GM18861 (cell line): ENCODE data around the gene GTF2I.
A peak's percentile ranks its signal among the peaks of the same experiment; 100 is the strongest.
"Not testable (repeated sequence)": the region's sequence is repeated elsewhere in the genome, so short reads cannot be mapped to it uniquely, and the experiment has no call there.

Experiments
- ATAC-seq: cut with Tn5 transposase; IDR thresholded peaks from one replicate; pipeline ENCODE4 v1.9.1; 2021; ENCODE audit not compliant: unreplicated experiment

GTF2I gene

DNA sequence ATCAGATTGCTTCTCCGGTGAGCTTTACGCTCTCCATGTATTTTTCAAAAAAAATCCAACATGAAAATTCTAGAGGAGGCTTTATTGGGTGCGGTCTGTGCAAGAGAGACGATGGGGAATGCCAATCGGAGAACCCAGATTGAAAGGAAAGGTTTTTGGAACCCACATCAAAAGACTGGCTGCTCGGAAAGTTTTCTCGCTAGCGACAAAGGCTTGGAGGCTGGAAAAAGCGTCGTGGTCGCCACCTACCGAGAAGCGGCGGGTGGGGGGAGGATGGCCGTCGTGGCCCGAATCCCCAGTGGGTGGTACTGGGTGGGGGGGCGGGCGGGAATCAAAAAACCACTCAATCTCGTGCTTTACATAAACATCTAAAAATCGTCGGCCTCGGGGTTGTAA is 1.1 kb upstream of the GTF2I start:
- ATAC-seq: no peak

GRCh38 chr7:74656837-74657691 is 454 bp upstream of the GTF2I start:
- peak; percentile 49 for ATAC-seq

DNA sequence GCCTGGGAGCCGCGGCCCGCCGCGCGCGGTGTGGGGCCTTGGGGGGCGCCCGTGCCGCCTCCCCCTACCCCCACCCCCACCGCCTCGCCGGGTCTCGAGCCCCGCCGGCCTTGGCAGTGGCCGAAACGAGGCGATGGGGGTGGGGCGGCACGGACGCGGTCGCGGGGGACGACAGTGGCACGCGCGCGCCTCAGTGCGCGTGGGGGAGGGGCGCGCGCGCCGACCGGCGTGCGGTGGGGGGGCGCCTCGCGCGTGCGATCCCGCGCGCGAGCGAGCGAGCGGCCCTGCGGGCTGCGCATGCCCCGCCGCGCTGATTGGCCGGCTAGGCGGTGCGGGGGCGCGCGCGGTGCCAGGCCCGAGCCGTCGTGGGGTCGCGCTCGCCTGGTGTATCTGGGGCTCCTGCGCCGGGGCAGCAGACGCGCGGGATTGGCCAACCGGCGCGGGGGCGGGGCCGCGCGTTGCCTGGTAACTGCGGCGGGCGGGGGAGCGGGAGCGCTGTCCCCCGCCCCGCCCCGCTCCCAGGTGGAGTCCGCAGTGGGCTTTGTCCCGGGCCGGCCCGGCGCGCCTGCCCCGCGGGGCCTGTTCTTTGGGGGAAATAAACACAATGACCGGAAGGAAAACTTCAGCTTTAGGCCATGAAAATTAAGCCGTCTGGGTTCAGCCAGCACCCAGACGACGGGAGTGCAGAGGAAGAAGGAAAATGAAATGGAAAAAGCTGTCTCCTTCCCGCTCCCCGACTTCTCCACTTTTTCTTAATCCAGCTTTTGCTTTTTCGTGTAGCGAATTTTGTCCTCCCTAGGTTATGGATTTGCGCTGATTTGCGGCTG is 873 bp downstream of the GTF2I start:
- peak; percentile 39 for ATAC-seq

GRCh38 chr7:74660202-74660601 is 2.7 kb downstream of the GTF2I start:
- ATAC-seq: not testable (repeated sequence)

DNA sequence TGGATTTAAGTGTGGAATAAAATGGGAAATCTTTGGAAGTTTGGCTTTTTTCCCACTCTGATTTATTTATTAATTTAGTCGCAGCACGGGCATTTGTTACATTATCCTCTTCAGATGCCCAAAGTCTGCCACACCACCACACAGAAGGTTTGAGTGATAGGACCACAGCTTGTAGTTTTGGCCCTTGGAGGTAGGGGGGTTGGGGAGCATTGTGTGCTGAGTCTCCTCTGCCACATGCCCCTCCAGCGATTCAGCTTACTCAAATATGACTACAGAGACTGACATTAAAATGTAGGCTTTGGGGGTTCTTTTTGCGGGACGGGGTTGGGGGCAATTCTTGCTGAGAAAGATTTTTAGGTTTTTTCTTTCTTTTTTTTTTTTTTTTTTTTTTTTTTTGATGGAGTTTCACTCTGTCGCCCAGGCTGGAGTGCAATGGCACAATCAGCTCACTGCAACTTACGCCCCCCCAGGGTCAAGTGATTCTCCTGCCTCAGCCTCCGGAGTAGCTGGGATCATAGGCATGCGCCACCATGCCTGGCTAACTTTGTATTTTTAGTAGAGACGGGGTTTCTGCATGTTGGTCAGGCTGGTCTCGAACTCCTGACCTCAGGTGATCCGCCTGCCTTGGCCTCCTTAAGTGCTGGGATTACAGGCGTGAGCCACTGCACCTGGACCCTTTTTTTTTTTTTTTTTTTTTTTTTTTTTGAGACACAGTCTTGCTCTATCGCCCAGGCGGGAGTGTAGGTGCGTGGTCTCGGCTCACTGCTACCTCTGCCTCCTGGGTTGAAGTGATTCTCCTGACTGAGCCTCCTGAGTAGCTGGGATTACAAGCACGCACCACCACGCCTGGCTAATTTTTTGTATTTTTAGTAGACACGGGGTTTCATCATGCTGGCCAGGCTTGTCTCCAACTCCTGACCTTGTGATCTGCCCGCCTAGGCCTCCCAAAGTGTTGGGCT is 4.6 kb downstream of the GTF2I start:
- not testable (repeated sequence) for ATAC-seq

- no peak for ATAC-seq
Measured at GRCh38 chr7:74665296-74665938, 7.9 kb downstream of the GTF2I start.

DNA sequence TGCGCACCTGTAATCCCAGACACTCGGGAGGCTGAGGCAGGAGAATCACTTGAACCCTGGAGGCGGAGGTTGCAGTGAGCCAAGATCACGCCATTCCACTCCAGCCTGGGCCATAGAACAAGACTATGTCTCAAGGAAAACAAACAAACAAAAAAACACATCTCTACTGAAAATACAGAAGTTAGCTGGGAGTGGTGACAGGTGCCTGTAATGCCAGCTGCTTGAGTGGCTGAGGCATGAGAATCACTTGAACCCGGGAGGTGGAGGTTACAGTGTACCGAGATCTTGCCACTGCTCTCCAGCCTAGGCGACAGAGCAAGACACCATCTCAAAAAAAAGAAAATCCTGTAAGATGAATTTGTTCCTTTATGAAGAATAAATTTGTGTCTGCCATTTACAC is 9.5 kb downstream of the GTF2I start:
- not testable (repeated sequence) for ATAC-seq

- ATAC-seq: not testable (repeated sequence)
Measured at GRCh38 chr7:74667520-74667919, 10.0 kb downstream of the GTF2I start.

- ATAC-seq: no peak
Measured at GRCh38 chr7:74671602-74672001, 14.1 kb downstream of the GTF2I start.

DNA sequence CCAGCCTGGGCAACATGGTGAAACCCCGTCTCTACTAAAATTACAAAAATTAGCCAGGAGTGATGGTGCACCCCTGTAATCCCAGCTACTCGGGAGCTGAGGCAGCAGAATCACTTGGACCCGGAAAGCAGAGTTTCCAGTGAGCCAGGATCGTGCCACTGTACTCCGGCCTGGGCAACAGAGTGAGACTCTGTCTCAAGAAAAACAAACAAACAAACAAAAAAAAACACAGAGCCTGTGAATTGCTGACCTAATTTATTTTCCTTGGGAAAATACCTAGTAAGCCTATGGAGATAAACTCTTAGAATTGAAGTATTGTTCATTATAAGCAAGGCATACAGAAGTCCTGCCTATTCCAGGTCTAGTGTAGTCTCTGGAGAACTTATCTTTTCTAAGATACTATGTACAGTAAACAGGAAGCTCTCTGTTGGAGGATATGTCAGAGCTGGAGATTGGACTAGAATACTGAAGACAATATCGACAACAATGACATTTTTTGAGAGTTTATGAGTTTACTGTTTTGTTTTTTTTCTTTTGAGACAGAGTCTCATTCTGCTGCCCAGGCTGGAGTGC is 14.9 kb downstream of the GTF2I start:
- ATAC-seq: no peak

DNA sequence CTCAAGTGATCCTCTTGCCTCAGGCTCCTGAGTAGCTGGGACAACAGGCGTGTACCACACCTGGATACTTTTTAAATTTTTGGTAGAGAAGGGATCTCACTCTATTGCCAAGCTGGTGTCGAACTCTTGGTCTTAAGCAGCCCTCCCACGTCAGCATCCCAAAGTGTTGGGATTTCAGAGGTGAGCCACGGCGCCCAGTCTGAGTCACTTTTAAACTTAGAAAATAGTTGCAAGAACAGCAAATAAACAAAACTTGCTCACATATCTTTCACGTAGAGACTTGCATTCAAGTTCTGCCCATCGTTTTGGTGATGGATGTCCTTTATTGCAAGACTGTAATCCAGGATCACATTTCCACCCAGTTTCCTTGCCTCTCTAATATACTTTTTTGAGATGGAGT is 16.6 kb downstream of the GTF2I start:
- no peak for ATAC-seq

DNA sequence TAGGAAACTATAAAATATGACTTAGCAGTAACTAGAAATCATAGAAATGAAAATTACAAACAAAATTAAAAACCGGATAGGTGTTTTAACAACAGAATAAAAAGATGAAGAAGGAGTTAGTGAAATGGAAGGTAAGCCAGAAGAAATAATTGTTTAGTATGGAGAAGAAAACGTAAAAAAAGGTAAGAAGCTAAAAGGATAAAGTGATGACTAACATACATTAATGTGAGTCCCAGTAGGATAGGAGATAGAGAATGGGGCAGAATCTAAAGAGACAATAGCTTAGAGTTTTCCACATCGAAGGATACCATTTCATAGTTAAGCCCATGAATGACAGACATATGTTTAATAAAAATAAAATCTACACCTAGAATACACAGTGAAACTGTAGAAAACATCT is 25.3 kb downstream of the GTF2I start:
- no peak for ATAC-seq

GRCh38 chr7:74683799-74684198 is 26.3 kb downstream of the GTF2I start:
- ATAC-seq: no peak

GRCh38 chr7:74684473-74684872 is 27.0 kb downstream of the GTF2I start:
- no peak for ATAC-seq

- ATAC-seq: no peak
Measured at GRCh38 chr7:74684921-74685320, 27.4 kb downstream of the GTF2I start.

DNA sequence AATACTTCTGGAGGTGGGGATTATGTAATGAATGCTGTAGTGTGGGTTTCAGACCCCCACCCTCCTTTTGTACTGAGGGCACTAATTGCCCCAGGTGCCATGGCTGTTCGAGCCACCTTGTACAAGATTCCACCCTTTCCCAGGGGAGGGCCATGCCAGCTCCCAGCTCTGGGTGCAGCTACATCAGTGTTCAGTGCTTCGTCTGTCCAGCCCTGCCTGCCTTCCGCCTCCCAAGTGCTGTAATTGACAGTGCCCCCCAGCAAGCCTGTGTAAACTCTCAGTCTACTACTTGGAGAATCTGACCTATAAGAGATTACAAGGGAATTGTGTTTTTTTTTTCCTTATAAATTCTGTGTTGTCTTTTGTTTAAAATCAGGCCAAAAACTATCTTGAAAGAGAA is 33.0 kb downstream of the GTF2I start:
- ATAC-seq: no peak

DNA sequence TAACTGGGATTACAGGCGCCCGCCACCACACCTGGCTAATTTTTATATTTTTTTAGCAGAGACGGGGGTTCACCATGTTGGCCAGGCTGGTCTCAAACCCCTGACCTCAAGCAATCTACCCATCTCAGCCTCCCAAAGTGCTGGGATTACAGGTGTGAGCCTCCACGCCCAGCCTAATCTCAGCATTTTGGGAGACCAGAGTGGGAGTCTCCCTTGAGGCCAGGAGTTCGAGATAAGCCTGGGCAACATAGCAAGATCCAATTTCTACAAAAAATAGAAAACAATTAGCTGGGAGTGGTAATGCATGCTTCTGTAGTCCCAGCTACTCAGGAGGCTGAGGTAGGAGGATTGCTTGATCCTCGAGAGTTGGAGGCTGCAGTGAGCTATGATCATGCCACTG is 46.9 kb downstream of the GTF2I start:
- not testable (repeated sequence) for ATAC-seq

DNA sequence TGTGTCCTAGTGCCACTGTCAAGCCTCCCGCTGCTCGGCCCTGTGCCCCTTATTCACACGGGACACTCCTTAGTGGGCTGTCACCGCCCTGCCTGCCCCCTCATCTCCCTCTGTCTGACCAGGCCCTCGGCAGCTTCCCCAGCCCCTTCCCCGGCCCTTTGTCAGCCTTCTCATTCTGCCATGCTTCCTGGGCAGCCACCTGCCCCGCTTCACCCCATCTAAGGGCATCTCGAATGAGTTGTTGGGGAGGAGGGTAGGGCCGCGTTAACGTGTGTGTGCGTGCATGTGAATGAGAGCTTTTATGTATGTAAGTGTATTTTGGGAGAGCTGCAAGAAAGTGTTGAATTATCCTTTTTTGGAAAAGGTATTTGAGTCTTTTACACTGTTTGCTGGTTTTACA is 49.7 kb downstream of the GTF2I start:
- ATAC-seq: no peak

- ATAC-seq: no peak
Measured at GRCh38 chr7:74708569-74709275, 51.2 kb downstream of the GTF2I start.
